ENCODE results near the gene HDAC9.

GRCh38 chr7:18846765-18847215, 351.2 kb downstream of the HDAC9 start:
- TF ChIP-seq CTCF (conservative IDR thresholded peaks at IDR 0.05) (no peak), ZFX (IDR thresholded peaks at IDR 0.05) (no peak)
